ENCODE data around the gene CORIN. TPM values are rescaled to one million over a fixed set of nuclear protein-coding genes. Genes with fewer than 3 reads are reported as not detected.
"Not testable (repeated sequence)": the region's sequence is repeated elsewhere in the genome, so short reads cannot be mapped to it uniquely, and the experiment has no call there.

CORIN gene
- total and polyA plus RNA-seq, 8 donors: 0.31 to 1.7 (median 0.39) TPM; not detected in 2

GRCh38 chr4:47695260-47695659 is 142.6 kb downstream of the CORIN start:
- TF ChIP-seq POLR2AphosphoS5 (IDR thresholded peaks at IDR 0.05): no peak
- TF ChIP-seq, protein P1, sequence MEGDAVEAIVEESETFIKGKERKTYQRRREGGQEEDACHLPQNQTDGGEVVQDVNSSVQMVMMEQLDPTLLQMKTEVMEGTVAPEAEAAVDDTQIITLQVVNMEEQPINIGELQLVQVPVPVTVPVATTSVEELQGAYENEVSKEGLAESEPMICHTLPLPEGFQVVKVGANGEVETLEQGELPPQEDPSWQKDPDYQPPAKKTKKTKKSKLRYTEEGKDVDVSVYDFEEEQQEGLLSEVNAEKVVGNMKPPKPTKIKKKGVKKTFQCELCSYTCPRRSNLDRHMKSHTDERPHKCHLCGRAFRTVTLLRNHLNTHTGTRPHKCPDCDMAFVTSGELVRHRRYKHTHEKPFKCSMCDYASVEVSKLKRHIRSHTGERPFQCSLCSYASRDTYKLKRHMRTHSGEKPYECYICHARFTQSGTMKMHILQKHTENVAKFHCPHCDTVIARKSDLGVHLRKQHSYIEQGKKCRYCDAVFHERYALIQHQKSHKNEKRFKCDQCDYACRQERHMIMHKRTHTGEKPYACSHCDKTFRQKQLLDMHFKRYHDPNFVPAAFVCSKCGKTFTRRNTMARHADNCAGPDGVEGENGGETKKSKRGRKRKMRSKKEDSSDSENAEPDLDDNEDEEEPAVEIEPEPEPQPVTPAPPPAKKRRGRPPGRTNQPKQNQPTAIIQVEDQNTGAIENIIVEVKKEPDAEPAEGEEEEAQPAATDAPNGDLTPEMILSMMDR (IDR thresholded peaks at IDR 0.05): no peak
- H3K9me3 ChIP-seq: no peaks in the 10 kb centered on the region
- peaks cover 0 to 7% (median 0%) of the 10 kb centered on the region in 3 donors for H3K27me3 ChIP-seq
- no peak overlapping the region for H3K4me3 ChIP-seq
- H3K27ac ChIP-seq: no peak overlapping the region
- 68 to 92% (median 80%) methylated on average over 1 of the region's 1 CpG for WGBS, 5 donors
- no peaks in the 10 kb centered on the region for H3K4me1 ChIP-seq
- no peak for DNase-seq
- no peaks in the 10 kb centered on the region for H3K36me3 ChIP-seq
- intact Hi-C loops (cut with DNase I; ENCODE audit: low total_unique reads): no loop called here

DNA sequence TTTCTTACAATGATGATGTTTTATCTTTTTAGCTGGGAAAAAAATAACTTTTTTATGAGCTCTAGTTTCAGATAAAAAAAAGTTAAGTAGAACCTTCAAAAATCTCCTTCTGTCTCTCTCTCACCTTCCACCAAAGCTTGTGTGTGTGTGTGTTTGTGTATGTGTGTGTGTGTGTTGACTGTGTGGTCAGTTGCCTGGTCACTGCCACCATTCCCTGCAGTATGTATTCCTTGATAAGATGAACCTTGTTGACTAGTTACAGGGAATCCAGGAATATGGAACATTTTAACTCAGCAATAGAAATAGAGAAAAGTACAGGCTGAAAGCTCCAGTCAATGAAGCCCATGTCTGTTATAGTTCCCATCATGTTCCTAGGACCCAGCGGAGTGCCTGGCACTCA is 143.5 kb downstream of the CORIN start:
- DNase-seq: no peak
- TF ChIP-seq, protein P1 (IDR thresholded peaks at IDR 0.05): no peak
- TF ChIP-seq POLR2AphosphoS5 (IDR thresholded peaks at IDR 0.05) (no peak), EP300 (IDR thresholded peaks at IDR 0.05) (no peak), POLR2A (IDR thresholded peaks at IDR 0.05) (no peak)
- 89 to 96% (median 94%) methylated on average over 1 of the region's 1 CpG for WGBS, 5 donors
- Histone ChIP-seq H3K4me1 (no peaks in the 10 kb centered on the region), H3K4me3 (no peak overlapping the region), H3K27me3 (peaks cover 0 to 7% (median 0%) of the 10 kb centered on the region in 3 donors), H3K27ac (no peak overlapping the region), H3K9me3 (no peaks in the 10 kb centered on the region), H3K36me3 (no peaks in the 10 kb centered on the region)
- intact Hi-C loops (cut with DNase I; ENCODE audit: low total_unique reads): no loop called here

GRCh38 chr4:47692691-47693090 is 145.2 kb downstream of the CORIN start:
- peak in 1 of 2 donors; percentile 31 for DNase-seq
- no peaks in the 10 kb centered on the region for H3K9me3 ChIP-seq
- H3K4me3 ChIP-seq: no peak overlapping the region
- no peaks in the 10 kb centered on the region for H3K4me1 ChIP-seq
- H3K36me3 ChIP-seq: no peaks in the 10 kb centered on the region
- TF ChIP-seq POLR2A (IDR thresholded peaks at IDR 0.05) (no peak), EP300 (IDR thresholded peaks at IDR 0.05) (no peak), POLR2AphosphoS5 (IDR thresholded peaks at IDR 0.05) (no peak)
- TF ChIP-seq, protein P1 (IDR thresholded peaks at IDR 0.05): no peak
- H3K27ac ChIP-seq: no peak overlapping the region
- peaks cover 0 to 7% (median 0%) of the 10 kb centered on the region in 3 donors for H3K27me3 ChIP-seq
- intact Hi-C loops (cut with DNase I; ENCODE audit: low total_unique reads): no loop called here
- WGBS, 5 donors: 37 to 49% (median 45%) methylated on average over 7 of the region's 7 CpGs

DNA sequence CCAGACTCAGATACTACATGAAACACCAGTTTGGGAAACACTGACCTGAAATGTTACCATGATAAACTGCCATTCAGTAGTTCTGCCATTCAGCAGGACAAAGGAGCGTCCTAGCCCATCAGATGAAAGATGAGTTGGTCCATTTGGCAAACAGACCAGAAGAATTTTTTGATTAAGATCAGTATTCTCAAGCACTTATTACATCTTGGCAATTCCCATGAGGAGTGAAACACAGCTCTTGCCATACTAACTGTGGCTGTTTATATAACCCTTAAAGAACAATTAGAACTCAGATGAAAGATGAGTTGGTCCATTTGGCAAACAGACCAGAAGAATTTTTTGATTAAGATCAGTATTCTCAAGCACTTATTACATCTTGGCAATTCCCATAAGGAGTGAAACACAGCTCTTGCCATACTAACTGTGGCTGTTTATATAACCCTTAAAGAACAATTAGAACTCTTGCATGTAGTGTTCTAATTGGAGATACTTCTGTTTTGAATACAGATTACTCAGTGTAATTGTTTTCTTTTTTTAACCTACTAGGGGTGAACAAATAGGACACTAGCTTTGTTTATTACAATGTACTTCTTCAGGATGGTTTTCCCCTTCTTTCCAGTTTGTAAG is 146.0 kb downstream of the CORIN start:
- intact Hi-C loops (cut with DNase I; ENCODE audit: low total_unique reads); H3K27me3 ChIP-seq; H3K27ac ChIP-seq; H3K4me1 ChIP-seq; H3K4me3 ChIP-seq; DNase-seq; H3K9me3 ChIP-seq; H3K36me3 ChIP-seq: not testable (repeated sequence)
- WGBS, 5 donors: 58 to 79% (median 70%) methylated on average over 1 of the region's 1 CpG

DNA sequence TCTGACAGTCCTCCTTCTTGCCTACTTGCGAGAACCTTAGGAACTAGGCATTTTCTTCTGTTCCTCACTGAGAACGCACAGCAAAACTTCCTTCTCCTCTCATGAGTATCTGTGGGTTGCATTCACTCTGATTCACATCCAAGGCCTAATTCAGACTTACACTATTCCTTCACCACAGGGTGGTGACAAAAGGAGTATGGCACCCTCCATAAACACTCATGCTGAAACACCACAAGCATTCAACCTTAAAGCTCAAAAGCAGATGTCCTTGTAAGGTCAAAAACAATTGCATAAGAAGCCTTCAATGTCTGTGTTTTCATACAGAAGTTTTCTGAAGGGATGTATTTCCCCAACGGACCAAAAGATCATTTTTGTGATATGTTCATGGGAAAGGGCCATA is 147.3 kb downstream of the CORIN start:
- Histone ChIP-seq H3K4me1 (no peaks in the 10 kb centered on the region), H3K36me3 (no peaks in the 10 kb centered on the region), H3K27me3 (no peaks in the 10 kb centered on the region), H3K4me3 (no peak overlapping the region), H3K27ac (no peak overlapping the region), H3K9me3 (no peaks in the 10 kb centered on the region)
- no peak for TF ChIP-seq POLR2A (IDR thresholded peaks at IDR 0.05)
- DNase-seq: no peak
- 81 to 88% (median 82%) methylated on average over 3 of the region's 3 CpGs for WGBS, 5 donors
- intact Hi-C loops (cut with DNase I; ENCODE audit: low total_unique reads): no loop called here

All from stomach (tissue), 9 donors.